Measurements from ENCODE around the gene IL1R1.

IL1R1 gene

GRCh38 chr2:102110596-102111334 is 31.8 kb upstream of the IL1R1 start:
- no peak for DNase-seq (ENCODE audit: insufficient read length, low spot score)
- no peak for FAIRE-seq
- TF ChIP-seq PAX5 (IDR thresholded peaks at IDR 0.05; ENCODE audit: insufficient read depth, low read length, severe bottlenecking), result no peak
- no peak for TF ChIP-seq TAF1 (IDR thresholded peaks at IDR 0.05; ENCODE audit: low read depth, low read length)
- TF ChIP-seq POU2F2 (IDR thresholded peaks at IDR 0.05; ENCODE audit: low read depth, low read length), result no peak
- no peak for TF ChIP-seq SPI1 (IDR thresholded peaks at IDR 0.05; ENCODE audit: low read depth, low read length)
- no peak for TF ChIP-seq POLR2A (IDR thresholded peaks at IDR 0.05; ENCODE audit: low read depth, low read length)
- no peak for TF ChIP-seq POLR2AphosphoS5 (IDR thresholded peaks at IDR 0.05; ENCODE audit: low read depth, low read length)

- no peak for DNase-seq (ENCODE audit: insufficient read length, low spot score)
- TF ChIP-seq POU2F2 (IDR thresholded peaks at IDR 0.05; ENCODE audit: low read depth, low read length) (no peak), TAF1 (IDR thresholded peaks at IDR 0.05; ENCODE audit: low read depth, low read length) (no peak), SPI1 (IDR thresholded peaks at IDR 0.05; ENCODE audit: low read depth, low read length) (no peak), POLR2A (IDR thresholded peaks at IDR 0.05; ENCODE audit: low read depth, low read length) (no peak), POLR2AphosphoS5 (IDR thresholded peaks at IDR 0.05; ENCODE audit: low read depth, low read length) (no peak), PAX5 (IDR thresholded peaks at IDR 0.05; ENCODE audit: insufficient read depth, low read length, severe bottlenecking) (no peak)
- FAIRE-seq, result no peak
Measured at GRCh38 chr2:102111823-102112222, 30.7 kb upstream of the IL1R1 start.

GRCh38 chr2:102112271-102112670 is 30.3 kb upstream of the IL1R1 start:
- no peak for DNase-seq (ENCODE audit: insufficient read length, low spot score)
- FAIRE-seq, result no peak
- TF ChIP-seq SPI1 (IDR thresholded peaks at IDR 0.05; ENCODE audit: low read depth, low read length) (no peak), PAX5 (IDR thresholded peaks at IDR 0.05; ENCODE audit: insufficient read depth, low read length, severe bottlenecking) (no peak), POU2F2 (IDR thresholded peaks at IDR 0.05; ENCODE audit: low read depth, low read length) (no peak), POLR2A (IDR thresholded peaks at IDR 0.05; ENCODE audit: low read depth, low read length) (no peak), POLR2AphosphoS5 (IDR thresholded peaks at IDR 0.05; ENCODE audit: low read depth, low read length) (no peak), TAF1 (IDR thresholded peaks at IDR 0.05; ENCODE audit: low read depth, low read length) (no peak)

- no peak for DNase-seq (ENCODE audit: insufficient read length, low spot score)
- FAIRE-seq, result no peak
- TF ChIP-seq TAF1 (IDR thresholded peaks at IDR 0.05; ENCODE audit: low read depth, low read length) (no peak), POLR2AphosphoS5 (IDR thresholded peaks at IDR 0.05; ENCODE audit: low read depth, low read length) (no peak)
Measured at GRCh38 chr2:102112692-102113665, 29.6 kb upstream of the IL1R1 start.

- no peak for TF ChIP-seq POLR2AphosphoS5 (IDR thresholded peaks at IDR 0.05; ENCODE audit: low read depth, low read length)
- TF ChIP-seq POLR2A (IDR thresholded peaks at IDR 0.05; ENCODE audit: low read depth, low read length), result no peak
- TF ChIP-seq TAF1 (IDR thresholded peaks at IDR 0.05; ENCODE audit: low read depth, low read length), result no peak
- TF ChIP-seq PAX5 (IDR thresholded peaks at IDR 0.05; ENCODE audit: insufficient read depth, low read length, severe bottlenecking), result no peak
- TF ChIP-seq POU2F2 (IDR thresholded peaks at IDR 0.05; ENCODE audit: low read depth, low read length), result no peak
- no peak for TF ChIP-seq SPI1 (IDR thresholded peaks at IDR 0.05; ENCODE audit: low read depth, low read length)
- FAIRE-seq, result no peak
- no peak for DNase-seq (ENCODE audit: insufficient read length, low spot score)
Measured at GRCh38 chr2:102114290-102114721, 28.2 kb upstream of the IL1R1 start.

GRCh38 chr2:102114851-102115497 is 27.6 kb upstream of the IL1R1 start:
- no peak for TF ChIP-seq TAF1 (IDR thresholded peaks at IDR 0.05; ENCODE audit: low read depth, low read length)
- no peak for TF ChIP-seq POU2F2 (IDR thresholded peaks at IDR 0.05; ENCODE audit: low read depth, low read length)
- DNase-seq (ENCODE audit: insufficient read length, low spot score) (no peak), FAIRE-seq (no peak)

GRCh38 chr2:102116630-102117471 is 25.7 kb upstream of the IL1R1 start:
- FAIRE-seq (no peak), DNase-seq (ENCODE audit: insufficient read length, low spot score) (no peak)
- TF ChIP-seq POU2F2 (IDR thresholded peaks at IDR 0.05; ENCODE audit: low read depth, low read length), result no peak
- TF ChIP-seq TAF1 (IDR thresholded peaks at IDR 0.05; ENCODE audit: low read depth, low read length), result no peak
- no peak for TF ChIP-seq POLR2A (IDR thresholded peaks at IDR 0.05; ENCODE audit: low read depth, low read length)
- TF ChIP-seq SPI1 (IDR thresholded peaks at IDR 0.05; ENCODE audit: low read depth, low read length), result no peak
- TF ChIP-seq PAX5 (IDR thresholded peaks at IDR 0.05; ENCODE audit: insufficient read depth, low read length, severe bottlenecking), result no peak
- TF ChIP-seq POLR2AphosphoS5 (IDR thresholded peaks at IDR 0.05; ENCODE audit: low read depth, low read length), result no peak

GRCh38 chr2:102117472-102117858 is 25.1 kb upstream of the IL1R1 start:
- FAIRE-seq, result no peak
- TF ChIP-seq POU2F2 (IDR thresholded peaks at IDR 0.05; ENCODE audit: low read depth, low read length) (no peak), POLR2AphosphoS5 (IDR thresholded peaks at IDR 0.05; ENCODE audit: low read depth, low read length) (no peak)
- no peak for DNase-seq (ENCODE audit: insufficient read length, low spot score)

- TF ChIP-seq SPI1 (IDR thresholded peaks at IDR 0.05; ENCODE audit: low read depth, low read length) (no peak), POLR2A (IDR thresholded peaks at IDR 0.05; ENCODE audit: low read depth, low read length) (no peak)
- DNase-seq (ENCODE audit: insufficient read length, low spot score) (no peak), FAIRE-seq (no peak)
Measured at GRCh38 chr2:102119255-102119654, 23.3 kb upstream of the IL1R1 start.

Measured in GM12891 (cell line).